Iris pigment epithelial cell (primary cell): ENCODE measurements around the gene SLC49A3.
"Not testable (repeated sequence)": the region's sequence is repeated elsewhere in the genome, so short reads cannot be mapped to it uniquely, and the experiment has no call there.

Source experiments
- DNase-seq: peaks from one replicate; pipeline ENCODE4 v3.0.0-alpha.2; 2011; ENCODE audit warnings: low read depth

The SLC49A3 gene

DNA sequence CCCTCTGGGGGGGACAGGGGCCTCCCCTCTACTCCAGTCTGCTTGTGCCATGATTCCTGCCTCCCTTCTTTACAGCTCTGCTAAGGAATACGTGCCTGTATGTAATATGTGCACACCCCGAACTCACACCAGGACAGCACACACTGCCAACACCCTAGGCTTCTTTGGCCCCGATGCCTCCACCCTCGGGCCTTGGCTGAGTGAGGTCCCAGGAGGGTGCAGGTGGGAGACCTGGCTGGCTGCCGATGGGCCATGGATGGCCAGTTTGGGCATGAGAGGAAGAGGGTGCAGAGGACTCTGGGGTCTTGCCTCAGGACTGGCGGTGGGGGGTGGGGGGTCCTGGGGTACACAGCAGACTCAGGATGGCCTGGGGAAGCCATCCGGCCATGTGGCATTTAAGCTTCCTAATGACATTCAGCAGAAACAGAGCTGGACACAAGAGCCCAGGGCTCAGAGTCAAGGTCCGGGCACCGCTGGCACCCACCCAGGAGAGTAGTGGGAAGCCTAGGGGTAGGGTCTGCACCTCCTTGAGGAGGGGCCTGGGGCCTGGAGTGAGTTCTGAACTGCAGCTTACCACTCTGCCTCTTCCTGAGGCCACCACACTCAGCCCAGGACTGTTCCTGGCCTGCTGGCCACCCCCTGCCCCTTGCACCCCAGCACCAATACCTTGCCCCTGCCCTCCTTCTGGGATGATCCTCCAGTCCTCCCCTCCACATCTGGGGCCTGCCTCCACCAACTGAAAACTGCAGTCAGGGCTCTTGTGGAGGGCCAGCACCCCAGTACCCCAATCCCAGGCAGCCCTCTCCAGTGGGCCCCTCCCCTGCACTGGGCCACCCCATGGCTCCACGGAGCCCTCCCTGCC, 14.6 kb upstream of the SLC49A3 start:
- DNase-seq, result no peak

GRCh38 chr4:702618-703048, 13.7 kb upstream of the SLC49A3 start:
- DNase-seq, result no peak

- DNase-seq, result no peak
Observed at GRCh38 chr4:700587-701264, 11.8 kb upstream of the SLC49A3 start.

DNA sequence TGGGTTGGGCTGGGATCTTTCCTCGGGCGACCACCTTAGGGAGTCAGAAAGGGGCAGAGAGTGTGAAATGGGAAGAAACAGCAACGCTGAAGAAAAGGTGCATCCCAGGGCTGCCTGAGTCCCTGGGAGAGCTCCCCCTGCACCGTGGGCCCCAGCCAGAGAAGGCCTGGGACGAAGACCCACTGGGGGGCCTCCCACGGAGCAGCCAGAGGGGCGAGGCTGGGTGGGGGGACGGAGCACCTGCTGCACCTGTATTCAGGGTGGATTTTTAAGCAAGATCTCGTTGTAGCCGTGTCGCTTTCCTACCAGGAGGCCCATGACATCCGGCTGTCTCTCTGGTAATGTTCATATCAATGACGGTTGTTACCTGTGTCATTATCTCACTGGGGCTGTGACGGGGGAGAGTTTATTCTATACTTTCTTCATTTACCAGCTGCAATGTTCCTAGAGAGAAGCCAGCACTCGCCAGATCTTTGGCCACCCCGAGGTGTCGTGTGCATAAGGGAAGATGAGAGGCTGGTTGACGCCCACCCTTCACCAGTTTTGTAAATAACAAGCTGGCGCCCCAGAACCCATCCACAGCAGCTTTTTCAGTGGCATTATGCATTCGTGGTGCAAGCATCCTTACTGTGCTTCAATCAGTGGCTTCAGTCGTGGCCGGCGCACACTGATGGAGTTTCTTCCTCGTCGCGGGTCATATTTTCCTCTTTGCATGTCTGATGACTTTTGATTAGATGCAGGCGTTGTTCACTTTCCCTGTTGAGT, 11.0 kb upstream of the SLC49A3 start:
- DNase-seq, result no peak

- not testable (repeated sequence) for DNase-seq
Observed at GRCh38 chr4:694341-694940, 5.5 kb upstream of the SLC49A3 start.

- DNase-seq, result no peak
Observed at GRCh38 chr4:692771-693554, 4.0 kb upstream of the SLC49A3 start.

DNA sequence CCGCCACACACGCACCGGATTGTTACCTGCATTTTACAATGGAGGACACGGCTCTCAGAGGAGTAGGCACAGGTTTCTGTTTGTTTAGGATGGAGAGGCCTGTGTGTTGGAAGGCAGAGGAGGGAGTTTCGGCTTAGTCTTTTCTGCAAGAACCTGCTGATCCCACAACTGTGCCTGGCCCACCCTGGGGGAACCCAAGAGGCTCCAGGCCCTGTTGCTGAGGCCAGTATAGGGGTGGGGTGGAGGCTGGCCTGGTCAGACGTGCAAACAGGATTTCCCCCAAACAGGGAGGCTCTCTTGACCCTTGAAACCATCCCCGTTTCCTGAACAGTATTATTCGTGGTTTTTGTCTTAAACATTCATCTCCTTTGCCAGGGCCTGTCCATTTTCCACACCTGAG, 772 bp upstream of the SLC49A3 start:
- no peak for DNase-seq

DNA sequence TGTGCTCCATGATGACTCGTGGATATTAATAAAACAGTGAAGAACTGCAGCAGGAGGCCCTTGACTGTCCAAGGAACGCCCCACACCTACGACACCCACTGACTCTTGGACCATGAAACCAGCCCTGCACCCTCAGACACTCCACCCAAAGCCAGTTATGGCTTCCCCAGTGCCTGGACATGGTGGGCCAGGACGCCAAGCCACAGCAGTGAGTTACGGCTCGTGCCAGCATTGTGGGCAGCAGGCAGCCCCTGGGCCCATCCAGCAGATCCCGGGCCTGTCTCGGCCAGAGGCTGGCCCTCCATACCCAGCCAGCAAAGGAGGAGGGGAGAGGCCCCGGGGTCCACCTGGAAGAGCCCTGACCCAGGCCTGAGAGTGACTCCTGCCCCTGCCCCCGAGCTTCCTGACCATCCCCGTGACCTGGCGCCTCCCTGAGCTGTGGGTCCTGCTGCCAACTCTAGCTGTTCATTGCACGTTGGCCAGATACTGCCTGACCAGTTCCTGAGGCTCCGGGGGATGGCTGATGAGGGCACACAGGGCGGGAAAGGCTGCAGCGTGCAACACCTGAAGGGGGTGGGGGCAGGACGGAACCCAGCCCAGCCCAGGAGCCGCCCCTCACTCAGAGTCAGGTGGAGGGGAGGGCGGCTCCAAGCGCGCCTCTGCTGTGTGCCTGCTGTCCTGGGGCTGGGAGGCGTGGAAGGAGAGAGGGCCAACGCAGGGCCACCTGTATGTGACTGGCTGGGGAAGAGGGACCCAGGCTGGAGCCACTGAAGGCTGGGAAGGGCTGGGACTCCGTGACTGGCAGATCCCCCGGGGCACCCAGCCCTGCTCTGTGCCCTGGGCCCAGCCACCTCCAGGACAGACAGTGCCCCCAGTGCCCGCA, 739 bp downstream of the SLC49A3 start:
- DNase-seq, result no peak

DNA sequence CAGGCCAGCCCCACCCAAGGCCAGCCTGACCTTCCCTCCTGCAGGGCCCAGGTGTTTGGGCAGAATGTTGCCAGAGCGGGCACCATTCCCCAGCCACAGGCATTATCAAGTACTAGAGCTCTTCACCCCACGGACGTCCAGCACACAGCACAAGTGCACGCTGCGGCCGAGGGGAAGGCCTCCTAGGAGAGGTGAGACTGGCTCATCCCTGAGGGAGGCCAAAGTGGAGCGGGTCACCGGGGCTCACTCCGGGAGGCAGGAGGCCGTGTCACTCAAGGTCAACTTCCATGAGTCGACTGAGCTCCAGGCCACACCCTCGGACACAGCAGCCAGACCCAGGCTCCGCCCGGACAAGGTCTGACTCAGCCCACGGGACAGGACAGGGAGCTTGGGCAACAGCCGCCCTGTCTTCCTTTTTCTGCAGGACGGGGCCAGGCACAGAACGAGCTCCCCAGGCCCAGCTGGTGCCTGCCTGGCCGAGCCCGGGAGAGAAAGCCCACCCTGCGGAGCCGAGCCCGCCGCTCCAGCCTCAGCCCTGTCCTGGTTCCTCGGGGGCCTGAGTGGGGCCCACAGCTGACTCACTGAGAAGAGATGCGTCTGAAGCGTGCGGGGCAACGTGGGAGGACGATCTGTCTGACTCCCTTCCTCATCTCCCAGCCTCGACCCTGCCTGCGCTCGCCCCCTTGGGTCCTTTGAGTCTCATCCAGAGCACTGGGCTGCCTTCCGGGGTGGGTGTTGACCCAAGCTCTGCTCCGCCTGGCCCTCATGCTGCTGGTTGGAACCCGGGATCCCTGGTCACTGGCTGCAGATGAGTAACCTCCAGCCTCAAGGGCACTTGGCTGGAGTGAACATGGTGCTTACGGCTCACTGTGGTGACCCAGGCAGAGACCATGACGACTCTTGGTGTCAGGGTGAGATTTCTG, 1.6 kb downstream of the SLC49A3 start:
- DNase-seq, result peak; percentile 94

- no peak for DNase-seq
Observed at GRCh38 chr4:686413-687040, 2.4 kb downstream of the SLC49A3 start.

- no peak for DNase-seq
Observed at GRCh38 chr4:685679-686412, 3.1 kb downstream of the SLC49A3 start.

- no peak for DNase-seq
Observed at GRCh38 chr4:684623-685327, 4.2 kb downstream of the SLC49A3 start.

GRCh38 chr4:683982-684622, 4.8 kb downstream of the SLC49A3 start:
- peak; percentile 72 for DNase-seq

- no peak for DNase-seq
Observed at GRCh38 chr4:683247-683897, 5.6 kb downstream of the SLC49A3 start.

- no peak for DNase-seq
Observed at GRCh38 chr4:682490-683172, 6.3 kb downstream of the SLC49A3 start.
